ENCODE measurements around the gene GRK3.
"Not testable (repeated sequence)": the region's sequence is repeated elsewhere in the genome, so short reads cannot be mapped to it uniquely, and the experiment has no call there.

Gene GRK3

DNA sequence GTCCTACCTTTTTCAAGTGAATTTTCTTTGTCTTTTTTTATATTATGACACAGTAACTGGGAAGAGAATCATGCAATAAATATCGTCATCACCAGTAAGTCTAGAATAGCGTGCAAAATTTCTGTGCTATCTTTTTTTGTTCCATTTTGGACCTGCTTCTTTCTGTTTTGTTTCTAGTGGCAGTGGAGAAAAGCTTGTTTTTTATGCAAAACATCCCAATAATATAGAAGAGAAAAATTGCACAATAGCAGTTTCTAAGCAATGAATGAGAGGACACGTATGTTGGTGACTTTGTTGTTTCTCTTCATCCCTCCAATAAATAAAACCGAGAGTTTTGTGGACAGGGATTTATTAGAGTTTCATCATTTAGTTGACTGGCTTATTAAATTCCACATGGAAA, 10.3 kb downstream of the GRK3 start:
- no peak for DNase-seq

DNA sequence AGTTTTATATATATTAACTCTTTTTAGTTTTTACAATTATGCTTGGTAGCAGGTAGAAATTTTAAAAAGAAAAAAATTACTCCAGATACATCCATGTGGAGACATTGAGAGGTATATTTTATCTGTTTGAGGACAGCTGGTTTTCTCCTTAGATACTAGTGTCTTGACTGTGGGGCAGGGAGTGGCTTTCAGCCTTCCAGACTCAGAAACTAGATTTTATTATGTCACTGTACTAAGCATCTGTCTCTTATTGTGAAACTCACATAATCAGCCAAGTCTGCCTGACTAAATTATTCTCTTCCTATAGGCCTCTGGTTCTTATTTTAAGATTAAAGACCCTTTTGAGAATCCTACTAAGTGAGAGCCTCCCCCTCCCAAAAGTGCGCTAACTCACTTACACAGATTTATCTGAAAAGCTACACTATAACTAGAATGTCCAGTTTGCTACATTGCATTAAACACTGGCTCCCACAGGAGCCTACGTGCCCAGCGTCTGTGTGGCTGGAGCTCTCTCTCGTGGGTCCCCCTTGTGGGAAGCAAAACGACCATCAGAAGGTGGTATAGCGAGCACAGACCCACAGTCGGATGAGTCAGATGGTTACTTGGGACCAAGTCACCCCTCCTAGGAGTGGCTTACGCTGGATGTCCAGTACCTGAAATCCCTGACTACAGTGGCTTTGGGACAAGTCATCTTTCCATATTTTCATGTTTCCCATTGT, 11.4 kb downstream of the GRK3 start:
- not testable (repeated sequence) for DNase-seq

DNA sequence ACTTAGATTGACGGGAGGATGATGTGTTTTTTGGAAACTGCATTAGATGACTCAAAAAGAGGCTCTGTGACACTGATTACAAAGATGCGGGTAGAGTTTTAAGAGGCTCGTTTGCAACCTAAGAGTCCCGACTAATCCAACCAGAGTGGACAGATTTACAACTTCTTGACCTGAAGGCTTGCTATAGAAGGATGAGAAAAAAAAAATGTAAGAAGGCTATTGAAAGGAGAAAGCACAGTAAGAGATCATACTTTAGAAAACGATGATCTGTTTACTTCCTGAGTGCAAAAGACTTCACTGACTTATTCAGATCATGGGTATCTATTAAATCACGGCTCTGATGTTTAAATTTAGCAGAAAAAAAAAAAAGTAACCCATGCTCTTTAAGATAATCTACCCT, 17.0 kb downstream of the GRK3 start:
- DNase-seq, result not testable (repeated sequence)

DNA sequence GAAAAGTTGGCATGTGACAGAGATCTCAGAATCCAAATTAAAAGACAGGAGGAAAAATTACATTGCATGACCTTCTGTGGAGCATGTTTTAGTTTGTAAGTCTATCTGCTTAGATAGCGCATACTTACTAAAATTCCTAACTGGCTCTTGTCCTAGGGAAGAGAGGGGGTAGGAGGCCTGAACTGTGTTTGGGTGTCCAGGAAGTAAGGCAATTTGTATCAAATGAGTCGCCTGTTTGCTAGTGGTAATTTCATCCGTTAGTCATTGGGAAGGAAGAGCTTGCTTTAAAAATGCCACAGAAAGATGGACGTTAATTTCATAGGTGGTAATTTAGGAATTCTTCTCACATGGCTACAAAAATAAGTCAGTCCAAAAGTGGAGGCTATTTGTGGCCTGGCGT, 18.5 kb downstream of the GRK3 start:
- DNase-seq, result no peak

DNA sequence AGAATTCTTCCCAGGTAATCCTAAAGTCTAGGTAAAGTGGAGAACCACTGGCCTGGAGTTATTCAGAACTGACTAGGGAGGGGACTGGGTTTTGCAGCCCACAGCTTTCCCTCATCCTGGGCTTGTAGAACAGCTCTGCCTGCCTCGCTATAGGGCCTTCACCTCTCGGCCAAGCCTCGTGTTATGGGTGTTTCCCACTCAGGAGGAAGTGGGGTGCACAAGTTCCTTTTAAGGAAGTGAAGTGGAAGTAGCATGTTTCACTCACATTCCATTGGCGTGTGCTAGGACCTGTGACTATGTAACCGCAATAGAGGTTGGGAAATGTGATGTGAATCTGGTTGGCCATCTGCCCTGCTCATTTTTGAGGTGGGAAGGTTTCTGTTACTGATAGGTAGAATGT, 20.5 kb downstream of the GRK3 start:
- DNase-seq, result not testable (repeated sequence)

DNA sequence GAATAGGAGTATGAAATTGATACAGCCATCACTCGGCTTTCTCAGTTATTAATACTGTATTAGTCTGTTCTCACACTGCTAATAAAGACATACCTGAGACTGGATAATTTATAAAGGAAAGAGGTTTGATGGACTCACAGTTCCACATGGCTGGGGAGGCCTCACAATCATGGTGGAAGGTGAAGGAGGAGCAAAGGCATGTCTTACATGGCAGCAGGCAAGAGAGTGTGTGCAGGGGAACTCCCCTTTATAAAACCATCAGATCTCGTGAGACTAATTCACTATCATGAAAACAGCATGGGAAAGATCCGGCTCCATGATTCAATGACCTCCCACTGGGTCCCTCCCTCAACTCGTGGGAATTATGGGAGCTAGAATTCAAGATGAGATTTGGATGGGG, 25.2 kb downstream of the GRK3 start:
- not testable (repeated sequence) for DNase-seq

DNA sequence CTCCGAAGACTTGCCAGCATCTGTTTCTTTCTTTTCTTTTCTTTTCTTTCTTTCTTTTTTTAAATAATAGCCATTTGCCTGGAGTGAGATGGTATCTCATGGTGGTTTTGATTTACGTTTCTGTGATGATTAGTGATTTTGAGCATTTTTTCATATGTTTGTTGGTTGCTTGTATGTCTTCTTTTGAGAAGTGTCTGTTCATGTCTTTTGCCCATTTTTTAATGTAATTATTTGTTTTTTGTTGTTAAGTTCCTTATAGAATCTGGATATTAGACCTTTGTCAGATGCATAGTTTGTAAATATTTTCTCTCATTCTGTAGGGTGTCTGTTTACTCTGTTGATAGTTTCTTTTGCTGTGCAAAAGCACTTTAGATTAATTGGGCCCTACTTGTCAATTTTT, 28.8 kb downstream of the GRK3 start:
- not testable (repeated sequence) for DNase-seq

DNA sequence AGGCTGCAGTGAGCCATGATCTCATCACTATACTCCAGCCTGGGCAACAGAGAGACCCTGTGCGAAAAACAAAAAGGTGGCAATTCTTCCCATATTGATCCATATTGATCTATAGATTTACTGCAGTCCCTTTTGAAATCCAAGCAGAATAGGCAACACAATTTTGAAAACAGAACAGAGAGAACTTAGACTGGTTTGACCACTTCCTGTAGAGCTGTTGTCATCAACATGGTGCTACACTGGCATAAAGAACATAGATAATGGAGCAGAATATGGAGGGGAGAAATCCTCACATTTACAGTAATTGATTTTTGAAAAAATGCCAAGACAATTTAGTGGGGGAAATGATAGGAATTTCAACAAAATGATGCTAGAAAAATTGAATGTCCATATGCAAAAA, 34.1 kb downstream of the GRK3 start:
- DNase-seq, result no peak

DNA sequence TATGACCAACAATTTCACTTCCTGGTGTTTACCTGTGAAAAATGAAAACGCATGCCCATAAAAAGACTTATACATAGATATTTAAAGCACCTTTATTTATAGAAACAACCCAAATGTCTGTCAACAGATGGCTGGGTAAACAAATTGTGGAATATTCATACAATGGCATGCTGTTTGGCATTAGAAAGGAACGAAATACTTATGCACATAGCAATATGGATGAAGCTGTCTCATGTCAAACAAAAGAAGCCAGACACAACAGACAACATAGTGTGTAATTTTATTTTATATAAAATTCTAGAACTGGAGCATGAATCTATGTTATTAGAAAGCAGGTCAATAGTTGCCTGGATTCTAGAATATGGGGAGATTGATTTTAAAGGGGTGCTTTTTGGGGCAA, 38.0 kb downstream of the GRK3 start:
- DNase-seq, result no peak

DNA sequence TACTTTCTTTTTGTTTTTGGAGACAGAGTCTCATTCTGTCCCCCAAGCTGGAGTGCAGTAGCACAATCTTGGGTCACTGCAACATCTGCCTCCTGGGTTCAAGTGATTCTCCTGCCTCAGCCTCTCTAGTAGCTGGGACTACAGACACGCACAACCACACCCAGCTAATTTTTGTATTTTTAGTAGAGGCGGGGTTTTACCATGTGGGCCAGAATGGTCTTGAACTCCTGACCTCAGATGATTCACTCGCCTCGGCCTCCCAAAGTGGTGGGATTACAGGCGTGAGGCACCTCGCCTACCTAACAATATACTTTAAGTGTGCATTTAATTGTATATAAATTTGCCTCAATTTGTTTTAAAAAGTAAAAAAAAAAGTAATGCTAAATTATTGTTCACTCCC, 38.4 kb downstream of the GRK3 start:
- DNase-seq, result no peak

DNA sequence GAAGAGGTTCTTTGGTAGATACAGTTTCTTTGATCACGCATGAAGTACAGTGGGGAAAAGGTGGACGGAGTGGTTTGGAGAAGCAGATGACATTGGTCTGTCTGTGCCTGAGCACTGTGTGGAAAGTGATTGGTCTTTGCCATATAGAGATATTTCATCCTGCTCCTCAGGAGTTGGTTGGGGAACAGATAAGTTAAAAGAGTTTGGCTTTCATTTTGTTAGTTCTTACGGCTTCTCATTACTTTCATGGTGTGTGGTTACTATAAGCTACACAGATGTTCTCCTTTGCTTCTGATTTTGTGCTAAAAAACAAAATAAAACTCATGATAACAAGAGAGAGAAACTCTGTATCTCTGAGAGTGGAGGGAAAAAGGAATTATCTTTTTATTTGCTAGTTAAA, 40.7 kb downstream of the GRK3 start:
- DNase-seq, result not testable (repeated sequence)

DNA sequence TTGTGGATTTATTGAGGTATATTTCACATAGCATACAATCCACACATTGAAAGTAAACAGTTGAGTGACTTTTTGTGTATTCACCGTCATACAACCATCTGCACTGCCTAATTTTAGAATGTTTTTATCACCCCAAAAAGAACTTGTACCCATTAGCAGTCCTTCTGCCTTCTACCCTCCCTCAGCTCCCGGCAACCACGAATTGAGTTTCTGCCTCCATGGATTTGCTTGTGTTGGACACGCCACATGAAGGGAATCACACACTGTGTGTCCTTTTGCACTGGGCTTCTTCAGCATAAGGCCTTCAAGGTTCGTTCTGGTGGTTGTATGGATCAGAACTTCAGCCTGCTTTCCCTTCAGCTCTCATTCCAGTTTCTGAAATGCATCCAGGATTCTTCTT, 41.1 kb downstream of the GRK3 start:
- not testable (repeated sequence) for DNase-seq

DNA sequence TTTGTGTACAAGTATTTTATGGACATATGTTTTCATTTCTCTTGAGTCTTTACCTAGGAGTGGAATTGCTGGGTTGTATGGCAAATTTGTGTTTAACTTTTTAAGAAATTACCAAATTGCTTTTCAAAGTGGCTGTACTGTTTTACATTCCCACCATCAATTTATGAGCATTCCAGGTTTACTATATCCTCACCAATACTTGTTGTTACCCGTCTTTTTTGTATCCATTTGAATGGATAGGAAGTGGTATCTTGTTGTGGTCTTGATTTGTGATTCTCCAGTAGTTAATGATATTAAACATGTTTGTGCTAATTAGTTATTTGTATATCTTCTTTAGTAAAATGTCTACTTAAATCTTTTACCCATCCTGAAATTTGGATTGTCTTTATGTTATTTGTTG, 46.8 kb downstream of the GRK3 start:
- DNase-seq, result not testable (repeated sequence)

DNA sequence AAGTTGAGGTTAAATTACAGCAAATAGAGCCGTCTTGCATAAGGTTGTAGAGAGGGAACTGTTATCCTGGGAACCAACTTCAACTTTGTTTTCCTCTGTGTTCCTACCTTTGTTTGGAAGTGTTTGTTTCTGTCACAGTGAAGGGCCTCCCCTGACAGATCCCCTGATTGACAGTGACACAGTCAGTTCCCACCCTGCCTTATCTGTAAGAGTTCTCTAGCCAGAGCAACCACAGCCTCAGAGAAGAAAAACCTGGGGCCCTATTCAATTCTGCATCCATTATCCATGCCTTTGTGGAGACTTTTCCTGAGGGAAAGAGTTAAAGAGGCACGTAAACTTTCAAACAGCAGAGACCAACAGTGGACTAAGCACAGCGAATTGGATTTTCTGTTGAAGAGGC, 48.7 kb downstream of the GRK3 start:
- DNase-seq, result not testable (repeated sequence)

DNA sequence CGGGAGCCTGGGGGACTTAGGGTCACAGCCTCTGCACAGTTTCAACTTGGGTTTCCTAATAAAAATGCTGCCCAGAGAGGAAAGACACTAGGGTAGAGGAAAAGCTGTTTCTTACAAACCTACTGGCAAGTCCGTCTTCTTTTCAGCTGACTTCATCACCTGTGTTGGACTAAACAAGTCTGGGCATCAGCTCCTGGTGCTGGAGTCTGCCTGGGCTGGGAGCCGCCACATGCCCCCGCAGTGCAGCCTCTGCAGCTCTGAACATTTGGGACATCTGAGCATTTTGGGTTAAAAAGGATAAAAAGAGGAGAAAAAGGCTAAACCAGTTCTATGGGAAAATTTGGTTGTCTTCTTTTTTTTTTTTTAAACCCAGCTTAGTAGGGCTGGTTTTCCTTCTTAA, 49.1 kb downstream of the GRK3 start:
- not testable (repeated sequence) for DNase-seq

DNA sequence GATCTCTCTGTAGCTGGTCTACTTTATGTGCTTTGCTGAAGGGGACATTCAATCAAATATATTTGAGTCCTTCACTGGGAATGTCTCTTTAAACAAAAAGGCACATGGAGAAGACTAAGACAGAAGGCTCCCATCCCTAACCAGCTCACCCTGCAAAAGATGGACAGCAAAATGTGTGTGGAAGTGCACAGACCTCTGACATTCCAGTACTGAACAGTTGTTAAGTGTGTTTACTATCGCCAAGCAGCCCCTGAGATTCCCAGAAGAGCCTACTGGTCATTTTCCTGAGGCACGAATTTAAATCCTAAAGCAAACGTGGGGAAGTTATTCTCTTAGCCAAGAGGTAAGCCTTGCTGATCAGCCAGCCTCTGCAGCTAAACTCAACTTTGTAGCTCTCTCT, 50.3 kb downstream of the GRK3 start:
- not testable (repeated sequence) for DNase-seq

DNA sequence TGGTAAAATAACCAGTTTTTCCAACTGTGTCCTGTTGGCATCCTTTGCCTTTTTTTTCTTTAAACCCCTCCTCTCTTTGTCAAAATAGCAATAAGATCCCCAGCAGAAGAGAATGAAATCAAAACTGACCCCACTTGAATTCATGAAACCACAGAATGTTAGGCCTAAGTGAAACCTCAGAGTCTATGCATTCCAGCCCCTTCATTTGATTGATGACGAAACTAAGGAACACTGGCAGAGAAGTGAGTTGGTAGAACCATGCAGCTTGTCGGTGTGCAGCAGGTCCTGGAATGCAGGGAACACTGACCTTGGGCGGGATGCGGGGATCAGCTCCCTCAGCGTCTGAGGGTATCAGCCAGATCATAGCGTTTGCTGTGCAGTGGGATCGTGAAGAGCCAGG, 57.5 kb downstream of the GRK3 start:
- DNase-seq, result no peak

DNA sequence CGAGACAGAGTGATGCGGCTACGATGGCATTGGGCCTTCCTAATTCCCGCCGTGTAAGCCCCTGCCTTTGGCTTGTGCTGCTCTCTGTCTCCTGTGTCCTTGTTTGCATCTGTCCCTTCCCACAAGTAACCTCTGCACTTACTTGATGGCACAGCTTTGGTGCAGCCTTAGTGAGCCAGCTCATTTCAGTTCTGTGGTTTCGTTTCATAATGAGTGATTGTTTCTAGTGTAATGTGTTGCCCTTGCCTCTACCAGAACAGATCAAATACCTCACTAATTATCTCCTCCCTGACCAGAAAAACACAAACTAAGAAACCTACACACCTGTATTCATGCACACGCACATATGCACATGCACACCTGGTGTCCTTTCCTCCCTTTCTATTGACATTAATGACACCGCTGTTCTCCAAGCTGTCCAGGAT, 58.8 kb downstream of the GRK3 start:
- peak; percentile 38 for DNase-seq

DNA sequence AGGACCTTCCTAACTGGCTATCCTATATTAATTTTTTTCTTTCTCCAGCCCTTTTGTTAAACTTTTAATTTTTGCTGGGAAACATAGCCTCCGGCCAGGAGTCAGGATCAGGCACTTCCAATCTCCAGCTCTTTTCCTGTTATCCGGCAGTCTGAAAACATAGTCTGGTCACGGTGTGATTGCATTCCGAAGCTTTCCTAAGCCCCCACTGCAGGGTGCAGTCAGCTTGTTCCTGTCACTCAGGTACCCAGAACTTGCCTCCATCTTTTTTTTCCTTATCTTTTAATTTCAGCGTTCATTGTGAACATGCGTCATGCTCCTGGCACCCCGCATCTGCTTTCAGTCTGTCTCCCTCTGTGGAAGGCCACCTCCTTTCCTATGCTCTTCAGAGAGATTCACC, 59.4 kb downstream of the GRK3 start:
- DNase-seq, result no peak

DNA sequence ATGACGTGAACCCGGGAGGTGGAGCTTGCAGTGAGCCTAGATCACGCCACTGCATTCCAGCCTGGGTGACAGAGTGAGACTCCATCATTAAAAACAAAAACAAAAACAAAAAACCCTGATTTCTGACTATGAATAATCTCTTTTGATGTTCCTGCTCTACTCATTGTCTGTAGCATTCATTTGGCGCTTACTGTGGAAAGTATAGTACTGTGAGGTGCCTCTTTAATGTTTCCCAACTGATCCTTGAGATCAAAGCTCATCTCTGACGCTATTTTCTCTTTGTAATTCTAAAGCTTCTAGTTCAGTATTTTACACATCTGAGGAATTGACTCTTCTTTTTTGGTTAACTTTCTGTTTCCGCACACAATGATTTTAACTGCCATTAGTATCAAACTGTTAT, 60.0 kb downstream of the GRK3 start:
- DNase-seq, result no peak

DNA sequence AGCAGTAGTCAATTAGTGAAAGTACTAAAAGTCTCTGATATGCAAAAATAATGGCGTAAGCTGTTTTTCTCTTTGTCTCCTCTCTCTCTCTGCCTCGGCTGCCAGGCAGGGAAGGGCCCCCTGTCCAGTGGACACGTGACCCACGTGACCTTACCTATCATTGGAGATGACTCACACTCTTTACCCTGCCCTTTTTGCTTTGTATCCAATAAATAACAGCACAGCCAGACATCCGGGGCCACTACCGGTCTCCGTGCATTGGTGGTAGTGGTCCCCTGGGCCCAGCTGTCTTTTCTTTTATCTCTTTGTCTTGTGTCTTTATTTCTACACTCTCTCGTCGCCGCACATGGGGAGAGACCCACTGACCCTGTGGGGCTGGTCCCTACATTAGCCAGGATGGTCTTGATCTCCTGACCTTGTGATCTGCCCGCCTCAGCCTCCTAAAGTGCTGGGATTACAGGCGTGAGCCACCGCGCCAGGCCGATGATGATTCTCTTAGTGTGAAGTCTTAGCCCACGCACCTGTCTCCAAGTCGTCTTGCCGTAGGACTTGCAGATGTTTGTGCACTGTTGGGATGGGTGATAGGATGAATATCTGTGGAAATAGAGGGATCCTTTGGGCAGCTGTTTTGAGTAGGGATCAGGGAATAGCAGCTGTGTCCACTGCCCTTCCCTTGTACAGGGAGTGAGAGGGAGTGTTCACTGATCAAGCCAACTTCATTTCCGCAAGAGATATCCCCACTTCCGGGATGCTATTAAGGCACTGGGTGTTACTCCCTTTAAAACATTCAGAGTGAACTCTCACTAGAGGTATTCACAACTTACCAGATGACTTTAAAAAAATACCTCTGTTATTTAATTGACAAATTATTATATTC, 61.5 kb downstream of the GRK3 start:
- DNase-seq, result not testable (repeated sequence)

DNA sequence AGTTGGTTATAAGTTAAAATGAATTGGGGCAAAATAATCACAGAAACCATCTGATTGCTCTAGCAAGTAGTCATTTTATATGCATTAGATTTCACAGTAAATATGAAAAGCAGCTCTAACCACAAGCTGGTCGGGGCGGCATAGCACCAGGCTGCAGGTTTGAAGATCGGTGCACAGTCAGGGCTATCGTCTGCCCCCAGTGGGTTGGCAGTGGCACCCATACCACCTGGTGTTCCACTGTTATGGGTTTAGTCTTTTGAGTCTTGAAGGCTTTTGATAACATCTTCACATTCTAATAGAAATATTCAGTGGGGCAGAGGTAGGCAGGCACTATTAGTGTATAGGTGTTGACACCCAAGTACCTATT, 62.1 kb downstream of the GRK3 start:
- DNase-seq, result no peak

DNA sequence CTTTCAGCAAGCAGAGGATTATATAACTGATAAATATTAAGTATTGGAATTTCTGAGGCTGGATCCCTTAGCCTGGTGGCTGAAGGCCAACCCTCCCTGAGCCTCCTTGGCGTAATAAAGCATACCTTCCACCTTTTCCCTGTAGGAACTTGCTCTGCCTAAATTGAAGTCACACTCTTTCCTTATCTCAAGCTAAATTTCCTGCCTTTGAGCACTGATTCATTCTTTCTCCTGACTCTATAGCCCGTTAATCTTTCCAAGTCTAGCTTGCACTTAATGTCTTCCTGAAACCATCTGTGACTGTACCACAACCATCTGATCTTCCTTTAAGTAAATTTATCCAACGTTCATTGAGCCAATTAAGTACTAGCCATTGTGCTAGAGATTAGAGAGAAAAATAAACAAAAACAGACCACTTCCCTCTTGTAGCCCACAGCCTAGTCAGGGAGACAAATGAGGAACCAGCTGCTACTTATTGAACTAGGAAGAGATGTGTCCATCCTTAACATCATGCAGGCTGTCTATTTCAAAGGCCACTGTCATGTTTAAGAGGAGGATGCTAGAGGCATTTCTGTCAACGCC, 62.9 kb downstream of the GRK3 start:
- DNase-seq, result peak; percentile 74

DNA sequence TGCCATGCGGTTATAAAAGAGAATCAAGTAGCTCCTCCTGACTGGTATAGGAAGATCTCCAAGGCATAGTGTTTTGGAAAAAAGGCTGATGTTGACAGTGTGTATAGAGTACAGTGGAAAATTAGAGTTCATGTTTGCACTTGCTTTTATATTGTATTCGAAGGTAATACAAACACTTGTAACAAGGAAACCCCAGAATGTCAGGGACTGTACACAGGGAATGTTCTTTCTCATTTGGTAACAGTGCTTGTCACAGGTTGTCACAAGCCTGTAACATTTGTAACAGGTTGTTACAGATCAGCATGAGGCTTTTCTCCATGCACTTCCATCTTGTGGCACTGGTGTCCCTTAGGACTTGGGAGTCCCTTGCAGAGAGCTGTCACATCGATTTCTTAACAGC, 64.0 kb downstream of the GRK3 start:
- peak; percentile 80 for DNase-seq

All from NCI-H510A treated with DMSO at 0.1 percent for 48 hours (cell line).